ENCODE data around the gene BCDIN3D.

Gene BCDIN3D

GRCh38 chr12:49800421-49801140 is 42.3 kb downstream of the BCDIN3D start:
- Histone ChIP-seq H3K4me1 (no peaks in the 10 kb centered on the region), H3K27me3 (no peaks in the 10 kb centered on the region), H3K4me3 (ENCODE audit: low read depth, low read length) (no peak overlapping the region), H3K36me3 (peaks cover 35% of the 10 kb centered on the region), H3K9me3 (no peaks in the 10 kb centered on the region)
- TF ChIP-seq, protein P1, sequence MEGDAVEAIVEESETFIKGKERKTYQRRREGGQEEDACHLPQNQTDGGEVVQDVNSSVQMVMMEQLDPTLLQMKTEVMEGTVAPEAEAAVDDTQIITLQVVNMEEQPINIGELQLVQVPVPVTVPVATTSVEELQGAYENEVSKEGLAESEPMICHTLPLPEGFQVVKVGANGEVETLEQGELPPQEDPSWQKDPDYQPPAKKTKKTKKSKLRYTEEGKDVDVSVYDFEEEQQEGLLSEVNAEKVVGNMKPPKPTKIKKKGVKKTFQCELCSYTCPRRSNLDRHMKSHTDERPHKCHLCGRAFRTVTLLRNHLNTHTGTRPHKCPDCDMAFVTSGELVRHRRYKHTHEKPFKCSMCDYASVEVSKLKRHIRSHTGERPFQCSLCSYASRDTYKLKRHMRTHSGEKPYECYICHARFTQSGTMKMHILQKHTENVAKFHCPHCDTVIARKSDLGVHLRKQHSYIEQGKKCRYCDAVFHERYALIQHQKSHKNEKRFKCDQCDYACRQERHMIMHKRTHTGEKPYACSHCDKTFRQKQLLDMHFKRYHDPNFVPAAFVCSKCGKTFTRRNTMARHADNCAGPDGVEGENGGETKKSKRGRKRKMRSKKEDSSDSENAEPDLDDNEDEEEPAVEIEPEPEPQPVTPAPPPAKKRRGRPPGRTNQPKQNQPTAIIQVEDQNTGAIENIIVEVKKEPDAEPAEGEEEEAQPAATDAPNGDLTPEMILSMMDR (IDR thresholded peaks at IDR 0.05; ENCODE audit: low read depth, low read length): no peak
- DNase-seq: no peak

- no peaks in the 10 kb centered on the region for H3K27me3 ChIP-seq
- no peaks in the 10 kb centered on the region for H3K4me1 ChIP-seq
- no peak for DNase-seq
- no peaks in the 10 kb centered on the region for H3K9me3 ChIP-seq
- H3K36me3 ChIP-seq: peaks cover 28% of the 10 kb centered on the region
- TF ChIP-seq, protein P1 (IDR thresholded peaks at IDR 0.05; ENCODE audit: low read depth, low read length): no peak
- no peak overlapping the region for H3K4me3 ChIP-seq (ENCODE audit: low read depth, low read length)
Observed at GRCh38 chr12:49798934-49799333, 44.0 kb downstream of the BCDIN3D start.

DNA sequence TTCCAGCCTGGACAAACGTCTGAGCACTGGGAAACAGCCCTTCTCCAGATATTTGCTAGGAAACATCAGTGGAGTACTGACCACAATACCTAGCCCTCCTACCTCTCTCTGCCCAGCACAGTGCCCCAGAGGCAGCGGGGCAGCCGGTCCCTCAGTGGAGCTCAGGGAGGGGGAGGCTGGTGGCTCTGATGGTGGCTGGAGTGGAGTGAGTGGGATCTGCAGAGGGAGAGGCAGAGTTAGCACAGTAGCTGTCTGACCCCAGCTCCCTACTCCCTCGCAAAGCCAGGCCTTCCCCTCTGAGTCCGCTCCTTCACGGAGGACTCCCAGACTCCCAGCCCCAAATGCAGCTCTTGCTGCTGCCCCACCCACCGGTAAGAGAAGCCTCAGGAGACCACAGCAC is 44.7 kb downstream of the BCDIN3D start:
- no peak overlapping the region for H3K4me3 ChIP-seq (ENCODE audit: low read depth, low read length)
- H3K36me3 ChIP-seq: peaks cover 28% of the 10 kb centered on the region
- DNase-seq: no peak
- H3K9me3 ChIP-seq: no peaks in the 10 kb centered on the region
- TF ChIP-seq, protein P1 (IDR thresholded peaks at IDR 0.05; ENCODE audit: low read depth, low read length): no peak
- H3K27me3 ChIP-seq: no peaks in the 10 kb centered on the region
- H3K4me1 ChIP-seq: no peaks in the 10 kb centered on the region

DNA sequence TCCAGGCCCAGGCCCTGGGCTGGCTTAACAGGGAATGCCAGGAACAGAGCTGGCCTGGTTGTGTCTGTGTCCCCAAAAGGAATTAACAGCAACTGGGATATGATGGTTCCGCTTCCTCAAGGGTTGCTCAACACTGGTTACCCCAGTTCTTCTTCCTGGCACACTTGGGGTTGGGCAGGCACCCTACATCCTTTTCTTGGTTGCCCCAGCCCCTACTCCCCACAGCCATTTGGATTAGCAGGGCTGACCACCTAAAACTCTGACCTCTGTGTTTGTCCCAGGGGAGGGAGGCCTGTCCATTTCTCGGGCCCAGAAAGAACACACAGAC is 45.5 kb downstream of the BCDIN3D start:
- H3K4me3 ChIP-seq (ENCODE audit: low read depth, low read length): no peak overlapping the region
- H3K27me3 ChIP-seq: no peaks in the 10 kb centered on the region
- no peaks in the 10 kb centered on the region for H3K4me1 ChIP-seq
- H3K9me3 ChIP-seq: no peaks in the 10 kb centered on the region
- no peak for DNase-seq
- peaks cover 20% of the 10 kb centered on the region for H3K36me3 ChIP-seq
- TF ChIP-seq, protein P1 (IDR thresholded peaks at IDR 0.05; ENCODE audit: low read depth, low read length): no peak

DNA sequence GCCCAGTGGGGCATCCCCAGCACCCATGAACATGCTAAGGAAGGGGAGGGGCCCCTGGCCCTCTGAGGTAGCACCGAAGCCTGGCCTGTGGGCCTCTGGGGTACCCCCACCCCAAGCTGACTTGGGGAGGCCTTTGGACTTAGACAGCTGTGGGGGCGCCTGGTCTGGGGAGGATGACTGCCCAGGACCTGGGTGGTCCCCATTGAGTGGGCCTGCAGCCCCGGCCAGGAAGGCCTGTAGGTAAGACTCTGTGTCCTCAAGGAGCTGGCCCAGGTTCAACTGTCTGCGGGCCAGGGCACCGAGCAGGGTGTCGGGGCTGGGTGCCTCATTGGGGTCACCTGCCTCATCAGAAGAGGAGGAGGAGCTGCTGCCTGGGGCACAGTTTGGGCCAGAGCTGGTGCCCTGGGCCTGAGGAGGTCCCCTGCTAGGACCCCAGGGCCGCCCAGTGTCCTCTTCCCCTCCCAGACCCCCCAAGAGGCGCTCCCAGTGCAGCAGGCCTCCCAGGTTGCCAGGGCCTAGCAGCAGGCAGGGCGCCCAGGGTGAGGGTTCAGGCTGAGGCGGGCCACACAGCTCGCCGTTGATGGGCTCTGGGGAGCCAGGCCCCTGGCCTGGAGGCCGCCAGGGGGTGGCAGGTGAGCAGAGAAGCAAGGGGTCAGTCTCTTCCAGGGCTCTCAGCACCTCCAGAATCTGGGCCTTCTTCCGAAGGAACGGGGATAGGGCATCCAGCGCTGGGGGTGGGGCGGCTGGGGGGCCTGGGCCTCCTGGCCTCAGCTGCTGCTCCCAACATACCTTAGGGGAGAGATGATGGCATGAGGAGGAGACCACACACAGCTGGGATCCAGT is 46.1 kb downstream of the BCDIN3D start:
- TF ChIP-seq, protein P1 (IDR thresholded peaks at IDR 0.05; ENCODE audit: low read depth, low read length): no peak
- Histone ChIP-seq H3K9me3 (no peaks in the 10 kb centered on the region), H3K4me1 (no peaks in the 10 kb centered on the region), H3K27me3 (no peaks in the 10 kb centered on the region), H3K36me3 (peaks cover 19% of the 10 kb centered on the region), H3K4me3 (ENCODE audit: low read depth, low read length) (no peak overlapping the region)
- DNase-seq: no peak

DNA sequence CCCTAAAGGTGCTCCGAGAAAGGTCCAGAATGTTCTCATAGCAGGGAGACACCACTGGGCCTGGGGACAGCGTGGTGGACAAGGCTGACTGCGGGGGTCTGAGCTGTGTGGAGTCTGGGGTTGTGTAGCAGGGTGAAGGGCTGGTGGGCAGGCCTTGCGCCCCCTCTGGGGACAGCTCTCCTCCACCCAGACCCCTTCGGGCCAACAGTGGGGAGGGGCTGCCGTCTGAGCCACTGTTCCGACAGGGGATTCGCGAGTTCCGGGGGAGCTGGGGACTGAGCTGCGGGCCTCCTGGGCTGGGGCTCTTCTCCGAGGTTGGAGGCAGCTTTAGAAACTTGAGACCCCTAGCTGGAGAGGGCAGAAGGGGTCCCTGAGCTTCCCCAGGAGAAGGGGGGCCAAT is 46.8 kb downstream of the BCDIN3D start:
- H3K27me3 ChIP-seq: no peaks in the 10 kb centered on the region
- TF ChIP-seq, protein P1 (IDR thresholded peaks at IDR 0.05; ENCODE audit: low read depth, low read length): no peak
- no peaks in the 10 kb centered on the region for H3K4me1 ChIP-seq
- no peak for DNase-seq
- no peaks in the 10 kb centered on the region for H3K9me3 ChIP-seq
- H3K4me3 ChIP-seq (ENCODE audit: low read depth, low read length): no peak overlapping the region
- peaks cover 13% of the 10 kb centered on the region for H3K36me3 ChIP-seq

Data from BE2C (cell line).